ENCODE data around the gene R3HDM1. TPM values are rescaled to one million over a fixed set of nuclear protein-coding genes. Genes with fewer than 3 reads are reported as not detected.

R3HDM1 gene
- polyA plus RNA-seq, 1 donor from 2014 or later = 30.3 TPM

DNA sequence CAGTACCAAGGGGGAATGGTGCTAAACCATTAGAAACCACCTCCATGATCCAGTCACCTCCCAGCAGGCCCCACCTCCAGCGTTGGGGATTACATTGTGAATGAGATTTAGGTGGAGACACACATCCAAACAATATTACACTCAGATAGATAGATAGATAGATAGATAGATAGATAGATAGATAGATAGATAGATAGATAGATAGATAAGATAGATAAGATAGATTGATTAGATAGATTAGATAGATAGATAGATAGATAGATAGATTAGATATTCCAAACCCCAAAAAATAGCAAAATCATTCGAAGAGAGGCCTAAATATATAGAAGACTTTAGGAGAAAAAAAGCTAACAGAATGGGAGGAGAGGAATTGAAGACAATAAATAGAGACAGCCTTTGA, 167.6 kb downstream of the R3HDM1 start:
- Histone ChIP-seq H3F3A (ENCODE audit: insufficient read depth, low read length, poor library complexity, severe bottlenecking) (no peaks in the 10 kb centered on the region), H3K4me2 (ENCODE audit: low read length) (no peak overlapping the region), H3K4me3 (ENCODE audit: low read length) (no peak overlapping the region), H3K9me3 (ENCODE audit: low read length) (no peaks in the 10 kb centered on the region), H3K9ac (ENCODE audit: low read length) (no peak overlapping the region), H3K36me3 (ENCODE audit: insufficient read depth, low read length) (no peaks in the 10 kb centered on the region), H2AFZ (ENCODE audit: low read depth, low read length) (no peak overlapping the region), H3K9me2 (ENCODE audit: insufficient read depth, low read length) (no peaks in the 10 kb centered on the region), H3K27me3 (ENCODE audit: insufficient read depth, low read depth, low read length) (no peaks in the 10 kb centered on the region), H3K79me2 (replicated peaks; ENCODE audit: insufficient read depth, low read length) (no peaks in the 10 kb centered on the region), H3K27ac (ENCODE audit: low read length) (no peak overlapping the region), H4K20me1 (ENCODE audit: insufficient read depth) (no peaks in the 10 kb centered on the region)
- TF ChIP-seq, protein P1, sequence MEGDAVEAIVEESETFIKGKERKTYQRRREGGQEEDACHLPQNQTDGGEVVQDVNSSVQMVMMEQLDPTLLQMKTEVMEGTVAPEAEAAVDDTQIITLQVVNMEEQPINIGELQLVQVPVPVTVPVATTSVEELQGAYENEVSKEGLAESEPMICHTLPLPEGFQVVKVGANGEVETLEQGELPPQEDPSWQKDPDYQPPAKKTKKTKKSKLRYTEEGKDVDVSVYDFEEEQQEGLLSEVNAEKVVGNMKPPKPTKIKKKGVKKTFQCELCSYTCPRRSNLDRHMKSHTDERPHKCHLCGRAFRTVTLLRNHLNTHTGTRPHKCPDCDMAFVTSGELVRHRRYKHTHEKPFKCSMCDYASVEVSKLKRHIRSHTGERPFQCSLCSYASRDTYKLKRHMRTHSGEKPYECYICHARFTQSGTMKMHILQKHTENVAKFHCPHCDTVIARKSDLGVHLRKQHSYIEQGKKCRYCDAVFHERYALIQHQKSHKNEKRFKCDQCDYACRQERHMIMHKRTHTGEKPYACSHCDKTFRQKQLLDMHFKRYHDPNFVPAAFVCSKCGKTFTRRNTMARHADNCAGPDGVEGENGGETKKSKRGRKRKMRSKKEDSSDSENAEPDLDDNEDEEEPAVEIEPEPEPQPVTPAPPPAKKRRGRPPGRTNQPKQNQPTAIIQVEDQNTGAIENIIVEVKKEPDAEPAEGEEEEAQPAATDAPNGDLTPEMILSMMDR (IDR thresholded peaks at IDR 0.05; ENCODE audit: poor library complexity, severe bottlenecking) = no peak
- TF ChIP-seq EZH2 (IDR thresholded peaks at IDR 0.05; ENCODE audit: borderline replicate concordance, insufficient read depth, low read length, poor library complexity, severe bottlenecking) (no peak), MXI1 (conservative IDR thresholded peaks at IDR 0.05; ENCODE audit: poor library complexity, severe bottlenecking) (no peak), TAF1 (IDR thresholded peaks at IDR 0.05; ENCODE audit: low read depth) (no peak), POLR2AphosphoS5 (IDR thresholded peaks at IDR 0.05) (no peak), RAD21 (conservative IDR thresholded peaks at IDR 0.05) (no peak), EP300 (conservative IDR thresholded peaks at IDR 0.05; ENCODE audit: poor library complexity, severe bottlenecking) (no peak), SMC3 (conservative IDR thresholded peaks at IDR 0.05; ENCODE audit: poor library complexity) (no peak)
- TF ChIP-seq, protein P2, sequence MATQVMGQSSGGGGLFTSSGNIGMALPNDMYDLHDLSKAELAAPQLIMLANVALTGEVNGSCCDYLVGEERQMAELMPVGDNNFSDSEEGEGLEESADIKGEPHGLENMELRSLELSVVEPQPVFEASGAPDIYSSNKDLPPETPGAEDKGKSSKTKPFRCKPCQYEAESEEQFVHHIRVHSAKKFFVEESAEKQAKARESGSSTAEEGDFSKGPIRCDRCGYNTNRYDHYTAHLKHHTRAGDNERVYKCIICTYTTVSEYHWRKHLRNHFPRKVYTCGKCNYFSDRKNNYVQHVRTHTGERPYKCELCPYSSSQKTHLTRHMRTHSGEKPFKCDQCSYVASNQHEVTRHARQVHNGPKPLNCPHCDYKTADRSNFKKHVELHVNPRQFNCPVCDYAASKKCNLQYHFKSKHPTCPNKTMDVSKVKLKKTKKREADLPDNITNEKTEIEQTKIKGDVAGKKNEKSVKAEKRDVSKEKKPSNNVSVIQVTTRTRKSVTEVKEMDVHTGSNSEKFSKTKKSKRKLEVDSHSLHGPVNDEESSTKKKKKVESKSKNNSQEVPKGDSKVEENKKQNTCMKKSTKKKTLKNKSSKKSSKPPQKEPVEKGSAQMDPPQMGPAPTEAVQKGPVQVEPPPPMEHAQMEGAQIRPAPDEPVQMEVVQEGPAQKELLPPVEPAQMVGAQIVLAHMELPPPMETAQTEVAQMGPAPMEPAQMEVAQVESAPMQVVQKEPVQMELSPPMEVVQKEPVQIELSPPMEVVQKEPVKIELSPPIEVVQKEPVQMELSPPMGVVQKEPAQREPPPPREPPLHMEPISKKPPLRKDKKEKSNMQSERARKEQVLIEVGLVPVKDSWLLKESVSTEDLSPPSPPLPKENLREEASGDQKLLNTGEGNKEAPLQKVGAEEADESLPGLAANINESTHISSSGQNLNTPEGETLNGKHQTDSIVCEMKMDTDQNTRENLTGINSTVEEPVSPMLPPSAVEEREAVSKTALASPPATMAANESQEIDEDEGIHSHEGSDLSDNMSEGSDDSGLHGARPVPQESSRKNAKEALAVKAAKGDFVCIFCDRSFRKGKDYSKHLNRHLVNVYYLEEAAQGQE (IDR thresholded peaks at IDR 0.05; ENCODE audit: borderline replicate concordance) = no peak

DNA sequence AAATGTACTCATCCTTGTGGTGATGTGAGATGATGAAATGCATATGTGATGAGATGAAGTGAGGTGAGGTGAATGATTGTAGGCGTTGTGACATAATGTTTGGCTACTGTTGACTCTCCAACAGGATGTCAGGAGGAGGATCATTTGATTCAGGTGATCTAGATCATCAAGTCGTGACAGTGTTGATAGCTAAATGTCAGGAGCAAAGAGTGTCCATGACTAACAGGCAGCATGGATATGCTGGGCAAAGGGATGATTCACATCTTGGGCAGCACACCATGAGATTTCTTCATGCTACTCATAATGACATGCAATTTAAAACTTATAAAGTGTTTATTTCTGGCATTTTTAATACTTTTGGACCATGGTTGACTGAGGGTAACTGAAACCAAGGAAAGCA, 170.2 kb downstream of the R3HDM1 start:
- no peaks in the 10 kb centered on the region for H3K79me2 ChIP-seq (replicated peaks; ENCODE audit: insufficient read depth, low read length)
- no peaks in the 10 kb centered on the region for H3F3A ChIP-seq (ENCODE audit: insufficient read depth, low read length, poor library complexity, severe bottlenecking)
- no peak overlapping the region for H2AFZ ChIP-seq (ENCODE audit: low read depth, low read length)
- no peaks in the 10 kb centered on the region for H3K36me3 ChIP-seq (ENCODE audit: insufficient read depth, low read length)
- H4K20me1 ChIP-seq (ENCODE audit: insufficient read depth) = no peaks in the 10 kb centered on the region
- H3K27me3 ChIP-seq (ENCODE audit: insufficient read depth, low read depth, low read length) = no peaks in the 10 kb centered on the region
- H3K4me3 ChIP-seq (ENCODE audit: low read length) = no peak overlapping the region
- no peaks in the 10 kb centered on the region for H3K9me2 ChIP-seq (ENCODE audit: insufficient read depth, low read length)
- no peaks in the 10 kb centered on the region for H3K9me3 ChIP-seq (ENCODE audit: low read length)
- no peak overlapping the region for H3K9ac ChIP-seq (ENCODE audit: low read length)
- no peak overlapping the region for H3K27ac ChIP-seq (ENCODE audit: low read length)
- H3K4me2 ChIP-seq (ENCODE audit: low read length) = no peak overlapping the region
- TF ChIP-seq SMC3 (conservative IDR thresholded peaks at IDR 0.05; ENCODE audit: poor library complexity) (no peak), RAD21 (conservative IDR thresholded peaks at IDR 0.05) (no peak), EZH2 (IDR thresholded peaks at IDR 0.05; ENCODE audit: borderline replicate concordance, insufficient read depth, low read length, poor library complexity, severe bottlenecking) (no peak), TAF1 (IDR thresholded peaks at IDR 0.05; ENCODE audit: low read depth) (no peak), EP300 (conservative IDR thresholded peaks at IDR 0.05; ENCODE audit: poor library complexity, severe bottlenecking) (no peak), MXI1 (conservative IDR thresholded peaks at IDR 0.05; ENCODE audit: poor library complexity, severe bottlenecking) (no peak), POLR2AphosphoS5 (IDR thresholded peaks at IDR 0.05) (no peak)
- TF ChIP-seq, protein P2 (IDR thresholded peaks at IDR 0.05; ENCODE audit: borderline replicate concordance) = no peak
- TF ChIP-seq, protein P1 (IDR thresholded peaks at IDR 0.05; ENCODE audit: poor library complexity, severe bottlenecking) = no peak
